Measurements from ENCODE around the gene MPST.

The MPST gene

DNA sequence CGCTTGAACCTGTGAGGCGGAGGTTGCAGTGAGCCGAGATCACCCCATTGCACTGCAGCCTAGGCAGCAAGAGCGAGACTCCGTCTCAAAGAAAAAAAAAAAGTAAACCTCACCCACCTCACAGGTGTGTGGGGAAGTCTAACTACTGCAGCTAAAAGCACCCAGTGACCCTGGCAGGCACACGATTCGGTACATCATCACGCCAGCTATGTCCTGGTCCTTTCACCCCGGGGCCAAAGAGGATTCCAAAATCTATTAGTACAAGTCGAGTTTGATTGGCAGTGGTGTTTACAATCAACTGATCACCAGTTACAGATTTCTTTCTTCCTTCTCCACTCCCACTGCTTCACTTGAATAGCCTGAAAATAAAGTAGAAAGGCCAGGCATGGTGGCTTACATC is 6.6 kb upstream of the MPST start:
- Histone ChIP-seq H3K36me3 (ENCODE audit: control insufficient read depth, insufficient read depth, low read length) (no peaks in the 10 kb centered on the region), H3K4me3 (ENCODE audit: low read depth, low read length) (no peak overlapping the region), H3K9ac (no peak overlapping the region), H2AFZ (no peak overlapping the region), H3K27ac (no peak overlapping the region), H3K27me3 (ENCODE audit: control insufficient read depth, insufficient read depth, low read length) (no peaks in the 10 kb centered on the region), H3K4me2 (ENCODE audit: low read length) (no peak overlapping the region), H3K9me3 (ENCODE audit: control insufficient read depth, low read length) (no peaks in the 10 kb centered on the region), H3K4me1 (no peaks in the 10 kb centered on the region), H3K79me2 (no peaks in the 10 kb centered on the region)
- TF ChIP-seq, protein P1, sequence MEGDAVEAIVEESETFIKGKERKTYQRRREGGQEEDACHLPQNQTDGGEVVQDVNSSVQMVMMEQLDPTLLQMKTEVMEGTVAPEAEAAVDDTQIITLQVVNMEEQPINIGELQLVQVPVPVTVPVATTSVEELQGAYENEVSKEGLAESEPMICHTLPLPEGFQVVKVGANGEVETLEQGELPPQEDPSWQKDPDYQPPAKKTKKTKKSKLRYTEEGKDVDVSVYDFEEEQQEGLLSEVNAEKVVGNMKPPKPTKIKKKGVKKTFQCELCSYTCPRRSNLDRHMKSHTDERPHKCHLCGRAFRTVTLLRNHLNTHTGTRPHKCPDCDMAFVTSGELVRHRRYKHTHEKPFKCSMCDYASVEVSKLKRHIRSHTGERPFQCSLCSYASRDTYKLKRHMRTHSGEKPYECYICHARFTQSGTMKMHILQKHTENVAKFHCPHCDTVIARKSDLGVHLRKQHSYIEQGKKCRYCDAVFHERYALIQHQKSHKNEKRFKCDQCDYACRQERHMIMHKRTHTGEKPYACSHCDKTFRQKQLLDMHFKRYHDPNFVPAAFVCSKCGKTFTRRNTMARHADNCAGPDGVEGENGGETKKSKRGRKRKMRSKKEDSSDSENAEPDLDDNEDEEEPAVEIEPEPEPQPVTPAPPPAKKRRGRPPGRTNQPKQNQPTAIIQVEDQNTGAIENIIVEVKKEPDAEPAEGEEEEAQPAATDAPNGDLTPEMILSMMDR (IDR thresholded peaks at IDR 0.05): no peak

DNA sequence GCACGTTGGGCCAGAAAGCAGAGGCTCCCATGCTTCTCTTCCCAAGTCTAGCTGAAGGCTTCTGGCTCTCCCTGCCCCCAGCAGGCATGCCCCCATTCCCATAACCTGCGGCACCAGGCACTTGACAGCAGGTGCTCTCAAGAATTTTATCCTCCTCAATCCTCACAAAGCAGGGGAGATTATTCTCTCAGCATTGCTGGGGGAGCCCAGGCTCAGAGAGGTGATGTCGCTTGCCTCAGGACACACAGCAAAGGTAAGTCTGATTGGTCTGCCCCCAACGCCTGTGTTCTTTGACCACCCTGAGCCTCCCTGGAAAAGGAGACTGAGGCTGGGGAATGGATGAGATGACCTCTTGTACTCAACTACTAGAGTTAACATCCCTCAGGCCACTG is 5.1 kb upstream of the MPST start:
- no peak overlapping the region for H3K4me3 ChIP-seq (ENCODE audit: low read depth, low read length)
- H3K79me2 ChIP-seq: no peaks in the 10 kb centered on the region
- no peaks in the 10 kb centered on the region for H3K36me3 ChIP-seq (ENCODE audit: control insufficient read depth, insufficient read depth, low read length)
- TF ChIP-seq, protein P1 (IDR thresholded peaks at IDR 0.05): no peak
- H2AFZ ChIP-seq: no peak overlapping the region
- no peak overlapping the region for H3K27ac ChIP-seq
- no peak overlapping the region for H3K9ac ChIP-seq
- H3K27me3 ChIP-seq (ENCODE audit: control insufficient read depth, insufficient read depth, low read length): no peaks in the 10 kb centered on the region
- no peak overlapping the region for H3K4me2 ChIP-seq (ENCODE audit: low read length)
- H3K4me1 ChIP-seq: no peaks in the 10 kb centered on the region
- no peaks in the 10 kb centered on the region for H3K9me3 ChIP-seq (ENCODE audit: control insufficient read depth, low read length)

DNA sequence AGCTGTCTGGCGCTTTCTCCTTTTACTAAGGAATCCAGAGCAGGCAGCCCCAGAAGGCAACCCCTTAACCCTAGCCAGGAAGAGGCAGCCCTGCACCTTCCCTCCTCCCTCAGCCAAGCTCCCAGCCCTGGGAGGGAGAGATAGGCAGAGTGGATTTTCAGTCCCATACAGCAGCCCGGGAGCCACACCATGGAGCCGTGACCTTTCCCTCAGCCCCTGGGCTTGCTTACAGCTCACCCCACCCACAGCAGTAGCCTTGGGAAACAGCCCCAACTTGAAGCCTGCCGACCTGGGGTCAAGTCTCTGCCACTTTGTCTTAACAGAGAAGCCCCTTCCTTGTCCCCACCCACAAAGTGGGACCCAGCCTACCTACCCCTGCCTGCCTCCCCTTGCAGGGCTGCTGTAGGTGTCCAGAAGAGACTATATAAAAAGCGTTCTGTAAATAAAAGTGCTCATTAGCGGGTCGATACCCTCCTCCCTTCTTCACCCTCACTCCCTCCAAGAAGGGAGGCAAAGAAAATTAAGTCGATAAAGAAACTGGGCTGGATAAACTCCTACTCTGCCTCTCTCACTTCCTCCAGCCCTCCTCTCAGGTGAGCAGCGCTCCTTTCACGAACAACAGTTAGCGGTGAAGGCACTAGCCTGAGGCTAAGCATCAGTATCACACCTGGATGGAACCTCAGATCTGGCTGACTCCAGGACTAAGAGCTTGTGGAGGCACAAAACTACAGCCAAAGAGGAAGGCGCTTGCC is 4.5 kb upstream of the MPST start:
- H2AFZ ChIP-seq: no peak overlapping the region
- H3K27me3 ChIP-seq (ENCODE audit: control insufficient read depth, insufficient read depth, low read length): no peaks in the 10 kb centered on the region
- no peaks in the 10 kb centered on the region for H3K9me3 ChIP-seq (ENCODE audit: control insufficient read depth, low read length)
- no peak overlapping the region for H3K9ac ChIP-seq
- TF ChIP-seq, protein P1 (IDR thresholded peaks at IDR 0.05): no peak
- no peak overlapping the region for H3K4me3 ChIP-seq (ENCODE audit: low read depth, low read length)
- no peaks in the 10 kb centered on the region for H3K36me3 ChIP-seq (ENCODE audit: control insufficient read depth, insufficient read depth, low read length)
- H3K4me1 ChIP-seq: no peaks in the 10 kb centered on the region
- no peak overlapping the region for H3K27ac ChIP-seq
- H3K4me2 ChIP-seq (ENCODE audit: low read length): no peak overlapping the region
- no peaks in the 10 kb centered on the region for H3K79me2 ChIP-seq

DNA sequence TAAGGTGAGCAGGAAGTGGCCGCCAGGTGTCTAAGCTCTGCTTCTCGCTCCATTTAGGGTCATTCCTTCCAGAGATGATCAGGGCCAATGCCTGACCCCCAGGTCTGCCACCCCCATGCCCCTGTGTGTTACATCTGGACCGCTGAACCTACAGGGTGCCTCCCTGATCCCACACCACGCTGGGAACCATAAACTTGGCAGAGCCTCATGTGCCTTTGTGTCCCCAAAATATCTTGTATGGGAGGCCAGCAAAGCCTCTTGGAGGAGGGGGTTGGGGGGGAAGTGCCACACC is 4.0 kb upstream of the MPST start:
- Histone ChIP-seq H2AFZ (no peak overlapping the region), H3K27ac (no peak overlapping the region), H3K27me3 (ENCODE audit: control insufficient read depth, insufficient read depth, low read length) (no peaks in the 10 kb centered on the region), H3K9ac (no peak overlapping the region), H3K4me1 (no peaks in the 10 kb centered on the region), H3K9me3 (ENCODE audit: control insufficient read depth, low read length) (no peaks in the 10 kb centered on the region), H3K4me3 (ENCODE audit: low read depth, low read length) (no peak overlapping the region), H3K4me2 (ENCODE audit: low read length) (no peak overlapping the region), H3K36me3 (ENCODE audit: control insufficient read depth, insufficient read depth, low read length) (no peaks in the 10 kb centered on the region), H3K79me2 (no peaks in the 10 kb centered on the region)
- TF ChIP-seq, protein P1 (IDR thresholded peaks at IDR 0.05): no peak
